Activated CD4-positive, alpha-beta memory T cell treated with anti-CD3 and anti-CD28 coated beads, Interleukin-2, amount 10 ng/mL, durations not matched to agents 7 days and 5 days (primary cell): ENCODE results near the gene VAT1. TPM values are rescaled to one million over a fixed set of nuclear protein-coding genes. Genes with fewer than 3 reads are reported as not detected.
"Not testable (repeated sequence)": the region's sequence is repeated elsewhere in the genome, so short reads cannot be mapped to it uniquely, and the experiment has no call there.

ENCODE experiments used
- CTCF ChIA-PET: fragments of 350-600 bp; sonication (Branson Sonifier 250); formaldehyde crosslinking; loops from one replicate; lab custom pipeline; 2021; ENCODE audit warnings: antibody characterized with exemption, inconsistent platforms; lab: Charles Lee
- POLR2A ChIA-PET: fragments of 350-600 bp; sonication (Branson Sonifier 250); formaldehyde crosslinking; loops from one replicate; lab custom pipeline; 2021; ENCODE audit warnings: antibody characterized with exemption; lab: Charles Lee
- DNase-seq: peaks from one replicate; pipeline ENCODE4 v3.0.0-alpha.2; 2020
- H3K27ac Mint-ChIP-seq: one replicate; pipeline ENCODE4 v1.8.0; 2021; ENCODE audit warnings: mild to moderate bottlenecking, mixed read lengths
- H3K27me3 Mint-ChIP-seq: one replicate; pipeline ENCODE4 v1.8.0; 2021; ENCODE audit warnings: mixed read lengths
- H3K36me3 Mint-ChIP-seq: one replicate; pipeline ENCODE4 v1.8.0; 2021; ENCODE audit warnings: low read depth, mixed read lengths
- H3K4me1 Mint-ChIP-seq: one replicate; pipeline ENCODE4 v1.8.0; 2021; ENCODE audit warnings: mixed read lengths
- H3K4me3 Mint-ChIP-seq: one replicate; pipeline ENCODE4 v1.8.0; 2021; ENCODE audit warnings: mild to moderate bottlenecking, mixed read lengths
- H3K9me3 Mint-ChIP-seq: one replicate; pipeline ENCODE4 v1.8.0; 2021; ENCODE audit warnings: mixed read lengths
- total RNA-seq, 2 experiments: library from RNA; stranded (reverse); gene quantifications; one replicate each; pipeline ENCODE4 v1.2.3, GENCODE V29; 2021

The VAT1 gene
- total RNA-seq, 2 experiments from 2014 or later: 15.0 to 16.6 TPM

DNA sequence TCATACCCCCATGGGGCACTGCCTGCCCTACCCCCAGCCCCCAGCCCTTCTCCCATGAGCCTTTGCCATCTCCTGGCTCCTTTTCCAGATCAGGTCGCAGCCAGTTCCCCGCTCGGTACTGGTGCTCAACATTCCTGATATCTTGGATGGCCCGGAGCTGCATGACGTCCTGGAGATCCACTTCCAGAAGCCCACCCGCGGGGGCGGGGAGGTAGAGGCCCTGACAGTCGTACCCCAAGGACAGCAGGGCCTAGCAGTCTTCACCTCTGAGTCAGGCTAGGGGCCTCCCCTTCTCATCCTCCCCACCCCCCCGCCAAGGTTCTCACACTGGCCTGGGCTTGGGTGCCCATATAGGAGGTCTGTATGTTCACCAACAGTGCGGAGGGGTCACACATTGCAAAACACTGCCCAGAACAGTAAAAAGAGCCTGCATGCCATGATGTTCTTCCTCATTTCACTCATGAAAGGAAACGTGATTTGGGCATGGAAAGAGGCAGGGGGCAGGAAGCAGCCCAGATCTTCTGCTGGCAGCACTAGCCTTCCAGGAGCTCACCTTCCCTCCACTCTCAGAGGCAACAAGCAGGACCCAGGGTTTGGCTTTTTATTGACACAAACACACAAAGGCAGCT is 8.1 kb downstream of the VAT1 start:
- H3K4me3 Mint-ChIP-seq: no peak overlapping the region
- no peaks in the 10 kb centered on the region for H3K9me3 Mint-ChIP-seq
- no peaks in the 10 kb centered on the region for H3K27me3 Mint-ChIP-seq
- DNase-seq: no peak
- H3K36me3 Mint-ChIP-seq: peaks cover 47% of the 10 kb centered on the region
- ChIA-PET POLR2A (interaction anchor here (0.7 to 8.1 kb wide), 4 partner anchors 10 to 346 kb away, joined by 3 to 103 read pairs (median 4); partner anchors contain the start of gene RPL27), CTCF (no interaction called here)
- no peak overlapping the region for H3K27ac Mint-ChIP-seq
- H3K4me1 Mint-ChIP-seq: peaks cover 29% of the 10 kb centered on the region

DNA sequence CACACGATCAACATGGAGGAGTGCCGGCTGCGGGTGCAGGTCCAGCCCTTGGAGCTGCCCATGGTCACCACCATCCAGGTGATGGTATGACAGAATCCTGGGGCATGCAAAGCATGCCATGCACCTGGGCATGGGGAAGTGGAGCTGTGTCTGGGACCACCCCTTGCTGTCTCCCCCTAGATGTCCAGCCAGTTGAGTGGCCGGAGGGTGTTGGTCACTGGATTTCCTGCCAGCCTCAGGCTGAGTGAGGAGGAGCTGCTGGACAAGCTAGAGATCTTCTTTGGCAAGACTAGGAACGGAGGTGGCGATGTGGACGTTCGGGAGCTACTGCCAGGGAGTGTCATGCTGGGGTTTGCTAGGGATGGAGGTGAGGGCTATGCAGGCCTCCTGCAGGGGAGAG is 8.9 kb downstream of the VAT1 start:
- no peak overlapping the region for H3K27ac Mint-ChIP-seq

DNA sequence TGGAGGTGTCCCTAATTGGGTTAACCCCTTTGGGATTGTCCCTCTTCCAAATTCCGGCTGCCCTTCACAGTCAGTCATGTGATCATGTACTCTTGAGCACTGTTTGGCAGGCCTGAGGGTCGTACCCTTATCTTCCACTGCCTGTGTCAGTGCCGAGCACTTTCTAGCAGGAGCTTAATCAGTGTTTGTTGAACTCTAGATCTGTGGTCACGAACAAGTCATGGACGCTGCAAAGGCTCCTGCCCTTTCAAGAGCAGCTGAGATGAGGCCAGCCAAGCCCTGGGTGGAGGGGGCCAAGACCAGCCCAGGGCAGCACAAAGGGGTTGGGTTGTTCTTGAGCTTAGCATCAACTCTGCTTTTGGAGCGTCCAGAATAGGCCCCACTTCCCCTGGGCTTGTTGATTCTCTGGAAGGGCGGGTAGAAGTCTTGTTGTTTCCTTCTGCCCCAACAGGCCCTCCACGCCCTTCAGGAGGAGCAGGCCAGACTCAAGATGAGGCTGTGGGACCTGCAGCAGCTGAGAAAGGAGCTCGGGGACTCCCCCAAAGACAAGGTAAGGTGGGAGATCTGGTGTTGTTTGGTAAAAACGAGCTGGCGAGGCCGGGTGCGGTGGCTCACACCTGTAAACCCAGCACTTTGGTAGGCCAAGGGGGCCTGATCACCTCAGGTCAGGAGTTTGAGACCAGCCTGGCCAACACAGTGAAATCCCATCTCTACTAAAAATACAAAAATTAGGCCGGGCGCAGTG is 10.3 kb downstream of the VAT1 start:
- Mint-ChIP-seq H3K4me3 (no peak overlapping the region), H3K27ac (no peak overlapping the region), H3K36me3 (peaks cover 53% of the 10 kb centered on the region), H3K4me1 (peaks cover 25% of the 10 kb centered on the region), H3K27me3 (no peaks in the 10 kb centered on the region), H3K9me3 (no peaks in the 10 kb centered on the region)
- no peak for DNase-seq
- ChIA-PET POLR2A (interaction anchor here (2.0 to 8.1 kb wide), 2 partner anchors 14 to 303 kb away, joined by 6 to 103 read pairs; partner anchors contain the start of gene RPL27), CTCF (interaction anchor here (0.9 kb wide), 1 partner anchor 112 kb away, joined by 3 read pairs; no protein-coding TSS in a partner anchor)

More for the DNA sequence above, 8.9 kb downstream of the VAT1 start:
- ChIA-PET CTCF (no interaction called here), POLR2A (interaction anchor here (8.1 kb wide), 1 partner anchor 15 kb away, joined by 103 read pairs; the partner anchor contains the start of gene RPL27)
- DNase-seq: no peak
- no peaks in the 10 kb centered on the region for H3K27me3 Mint-ChIP-seq
- H3K9me3 Mint-ChIP-seq: no peaks in the 10 kb centered on the region
- peaks cover 29% of the 10 kb centered on the region for H3K4me1 Mint-ChIP-seq
- H3K4me3 Mint-ChIP-seq: no peak overlapping the region
- peaks cover 51% of the 10 kb centered on the region for H3K36me3 Mint-ChIP-seq

DNA sequence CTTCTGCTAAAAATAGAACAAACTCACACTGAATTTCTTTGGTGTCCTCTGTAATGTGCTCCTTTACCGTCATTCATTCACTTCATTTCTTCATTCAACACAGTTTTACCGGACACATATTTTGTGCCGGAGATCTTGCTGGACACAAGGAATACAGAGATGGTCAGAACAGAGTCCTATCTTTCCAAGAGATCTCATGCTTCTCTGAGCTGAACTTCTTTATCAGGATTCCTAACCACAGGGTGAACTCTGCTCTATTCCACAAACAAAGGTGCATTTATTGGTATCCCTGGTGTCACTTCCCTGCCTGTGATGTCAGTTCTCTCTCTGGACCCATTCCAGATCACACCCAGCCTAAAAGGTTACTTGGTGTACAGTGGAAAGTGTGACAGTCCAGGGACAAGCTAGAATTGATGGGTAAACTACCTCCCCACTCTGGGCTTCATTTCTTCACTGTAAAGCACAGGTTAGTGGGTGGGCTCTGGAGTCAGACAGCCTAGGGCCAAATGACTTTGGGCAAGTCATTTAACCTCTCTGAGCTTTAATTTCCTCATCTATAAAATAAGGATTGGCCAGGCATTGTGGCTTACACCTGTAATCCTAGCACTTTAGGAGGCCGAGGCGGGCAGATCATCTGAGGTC is 11.4 kb downstream of the VAT1 start:
- Mint-ChIP-seq H3K9me3 (no peaks in the 10 kb centered on the region), H3K27ac (peak overlapping the region; percentile 6), H3K27me3 (no peaks in the 10 kb centered on the region), H3K4me1 (peaks cover 30% of the 10 kb centered on the region), H3K4me3 (no peak overlapping the region), H3K36me3 (peaks cover 57% of the 10 kb centered on the region)
- no peak for DNase-seq
- CTCF ChIA-PET: interaction anchor here (0.9 to 1.0 kb wide), 2 partner anchors 13 to 113 kb away, joined by 3 read pairs; partner anchors contain the start of gene RPL27
- POLR2A ChIA-PET: interaction anchor here (2.0 to 8.1 kb wide), 2 partner anchors 13 to 304 kb away, joined by 6 to 103 read pairs; partner anchors contain the start of gene RPL27

DNA sequence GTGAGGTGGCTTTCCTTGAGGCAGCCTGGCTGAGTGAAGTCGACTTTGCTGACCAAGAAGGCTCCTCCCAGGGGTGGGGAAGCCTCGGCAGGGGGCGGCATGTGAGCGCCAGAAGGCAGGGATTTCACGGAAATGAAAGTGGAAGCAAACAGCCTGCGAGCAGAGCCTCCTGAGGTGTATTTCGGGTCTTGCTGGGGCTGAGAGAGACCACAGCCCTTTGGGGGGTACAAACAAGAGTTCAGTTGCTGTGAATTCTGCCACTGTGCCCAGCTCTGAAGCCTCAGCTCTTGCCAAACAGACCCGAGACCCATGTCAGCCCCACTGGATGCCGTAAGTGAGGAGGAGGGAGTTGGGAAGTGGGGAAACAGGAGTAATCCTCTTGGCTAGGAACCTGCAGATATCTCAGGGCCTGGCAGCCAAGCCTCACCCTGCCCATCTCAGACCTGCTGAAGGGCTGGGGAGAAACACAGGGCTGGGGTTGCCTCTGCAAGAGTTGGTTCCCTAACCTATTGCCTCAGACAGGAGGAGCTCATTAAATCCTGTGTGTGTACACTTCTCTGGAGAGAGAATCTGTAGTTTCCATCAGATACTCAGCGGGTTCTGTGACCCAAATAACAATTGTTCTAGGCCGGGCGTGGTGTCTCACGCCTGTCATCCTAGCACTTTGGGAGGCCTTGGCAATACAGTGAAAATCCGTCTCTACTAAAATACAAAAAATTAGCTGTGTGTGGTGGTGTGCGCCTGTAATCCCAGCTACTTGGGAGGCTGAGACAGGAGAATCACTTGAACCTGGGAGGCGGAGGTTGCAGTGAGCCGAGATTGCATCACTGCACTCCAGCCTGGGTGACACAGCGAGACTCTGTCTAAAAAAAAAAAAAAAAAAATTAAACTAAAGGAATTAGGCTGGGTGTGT is 15.3 kb downstream of the VAT1 start, which contains the start of gene IFI35:
Gene IFI35 (plus strand): TSS at position 146 of the 913 bp plus-strand sequence. CDS start 164 bp downstream, at position 310.
- DNase-seq: peak; percentile 92
- Mint-ChIP-seq H3K36me3 (peaks cover 49% of the 10 kb centered on the region), H3K27me3 (no peaks in the 10 kb centered on the region), H3K27ac (peak within 1 kb of the TSS; percentile 100), H3K4me3 (peak within 1 kb of the TSS; percentile 100), H3K4me1 (peaks cover 34% of the 10 kb centered on the region), H3K9me3 (no peaks in the 10 kb centered on the region)
- CTCF ChIA-PET: interaction anchor here (0.5 to 2.1 kb wide), 7 partner anchors 9 to 308 kb away, joined by 3 to 24 read pairs (median 3); partner anchors contain the start of genes BECN1 and RPL27
- POLR2A ChIA-PET: interaction anchor here (0.6 to 8.1 kb wide), 16 partner anchors 9 to 354 kb away, joined by 3 to 103 read pairs (median 4); partner anchors contain the start of gene RPL27

DNA sequence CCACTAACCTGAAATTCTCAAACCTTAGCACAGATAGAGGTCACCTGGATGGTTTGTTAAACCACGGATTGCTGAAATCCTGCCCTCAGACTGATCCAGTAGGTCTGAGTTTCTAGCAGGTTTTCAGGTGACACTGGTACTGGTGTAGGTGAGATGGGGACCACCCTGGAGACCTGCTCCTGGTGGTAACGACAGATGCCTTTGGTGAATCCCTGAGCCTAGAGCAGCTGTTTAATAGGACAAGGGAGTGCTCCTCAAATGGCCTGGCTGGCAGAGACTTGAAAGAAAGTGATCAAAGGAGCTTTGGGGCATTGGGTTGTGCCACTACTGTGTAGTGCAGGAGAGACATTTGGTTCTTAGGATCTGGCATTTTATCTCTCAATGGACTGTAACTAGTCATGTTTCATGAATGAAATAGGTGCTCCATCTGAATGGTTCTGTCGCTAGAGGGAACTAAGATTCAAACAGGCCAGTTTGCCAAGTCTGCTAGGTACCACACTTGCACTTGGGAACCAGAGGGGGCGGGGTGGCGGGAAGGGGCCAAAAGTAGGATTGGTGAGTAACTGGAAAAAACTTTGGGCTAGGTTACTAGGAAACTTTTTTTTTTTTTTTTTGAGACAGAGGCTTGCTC is 18.5 kb downstream of the VAT1 start:
- Mint-ChIP-seq H3K27ac (peak overlapping the region; percentile 52), H3K36me3 (peaks cover 60% of the 10 kb centered on the region)
- CTCF ChIA-PET: no interaction called here

DNA sequence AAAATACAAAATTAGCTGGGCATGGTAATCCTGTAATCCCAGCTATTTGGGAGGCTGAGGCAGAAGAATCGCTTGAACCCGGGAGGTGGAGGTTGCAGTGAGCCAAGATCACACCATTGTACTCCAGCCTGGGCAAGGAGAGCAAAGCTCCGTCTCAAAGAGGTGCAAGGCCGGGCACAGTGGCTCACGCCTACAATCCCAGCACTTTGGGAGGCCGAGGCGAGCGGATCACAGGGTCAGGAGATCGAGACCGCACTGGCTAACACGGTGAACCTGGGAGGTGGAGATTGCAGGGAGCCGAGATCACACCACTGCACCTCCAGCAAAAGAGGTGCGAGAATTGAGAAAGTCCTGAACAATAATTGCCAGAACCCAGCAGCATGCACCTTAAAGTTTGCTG is 21.3 kb downstream of the VAT1 start:
- Mint-ChIP-seq H3K4me1 (peaks cover 38% of the 10 kb centered on the region), H3K36me3 (peaks cover 54% of the 10 kb centered on the region)
- H3K27ac Mint-ChIP-seq, H3K4me3 Mint-ChIP-seq, DNase-seq, CTCF ChIA-PET, H3K27me3 Mint-ChIP-seq, POLR2A ChIA-PET, H3K9me3 Mint-ChIP-seq: not testable (repeated sequence)

More for the DNA sequence above, 18.5 kb downstream of the VAT1 start:
- Mint-ChIP-seq H3K4me1 (peaks cover 39% of the 10 kb centered on the region), H3K4me3 (no peak overlapping the region), H3K9me3 (no peaks in the 10 kb centered on the region), H3K27me3 (no peaks in the 10 kb centered on the region)
- DNase-seq: no peak
- POLR2A ChIA-PET: interaction anchor here (0.9 kb wide), 1 partner anchor 312 kb away, joined by 3 read pairs; no protein-coding TSS in a partner anchor

DNA sequence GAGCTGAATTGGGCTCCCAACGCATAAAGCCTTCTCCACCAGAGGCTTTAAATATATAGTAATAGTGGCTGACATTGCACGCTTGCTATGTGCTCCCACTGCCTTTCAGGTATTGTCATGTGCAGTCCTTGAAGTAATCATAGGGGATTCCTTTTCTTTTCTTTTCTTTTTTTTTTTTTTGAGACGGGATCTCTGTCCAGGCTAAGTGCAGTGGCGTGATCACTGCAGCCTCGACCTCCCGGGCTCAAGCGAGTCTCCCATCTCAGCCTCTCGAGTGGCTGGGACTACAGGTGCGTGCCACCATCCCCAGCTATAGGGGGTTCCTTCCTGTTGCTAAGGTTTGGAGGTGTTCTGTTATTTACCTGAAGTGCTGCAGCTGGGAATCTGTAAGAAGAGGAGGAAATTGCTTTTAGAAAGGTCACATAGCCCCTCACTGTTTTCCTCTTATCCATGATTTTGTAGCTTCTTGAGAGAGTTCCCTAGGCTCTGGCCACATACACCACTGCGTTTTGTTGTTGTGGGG is 23.1 kb downstream of the VAT1 start:
- Mint-ChIP-seq H3K4me1 (peaks cover 38% of the 10 kb centered on the region), H3K36me3 (peaks cover 59% of the 10 kb centered on the region), H3K27ac (peak overlapping the region; percentile 96), H3K9me3 (no peaks in the 10 kb centered on the region), H3K4me3 (peak overlapping the region; percentile 94), H3K27me3 (no peaks in the 10 kb centered on the region)
- CTCF ChIA-PET: interaction anchor here (1.0 to 2.9 kb wide), 8 partner anchors 12 to 1071 kb away, joined by 3 to 22 read pairs (median 4); partner anchors contain the start of genes BECN1, G6PC3, PSMC3IP and RUNDC1
- no peak for DNase-seq
- POLR2A ChIA-PET: interaction anchor here (0.9 to 3.4 kb wide), 28 partner anchors 11 to 485 kb away, joined by 3 to 103 read pairs (median 14); partner anchors contain the start of genes AARSD1, BECN1, BRCA1 and DHX8

DNA sequence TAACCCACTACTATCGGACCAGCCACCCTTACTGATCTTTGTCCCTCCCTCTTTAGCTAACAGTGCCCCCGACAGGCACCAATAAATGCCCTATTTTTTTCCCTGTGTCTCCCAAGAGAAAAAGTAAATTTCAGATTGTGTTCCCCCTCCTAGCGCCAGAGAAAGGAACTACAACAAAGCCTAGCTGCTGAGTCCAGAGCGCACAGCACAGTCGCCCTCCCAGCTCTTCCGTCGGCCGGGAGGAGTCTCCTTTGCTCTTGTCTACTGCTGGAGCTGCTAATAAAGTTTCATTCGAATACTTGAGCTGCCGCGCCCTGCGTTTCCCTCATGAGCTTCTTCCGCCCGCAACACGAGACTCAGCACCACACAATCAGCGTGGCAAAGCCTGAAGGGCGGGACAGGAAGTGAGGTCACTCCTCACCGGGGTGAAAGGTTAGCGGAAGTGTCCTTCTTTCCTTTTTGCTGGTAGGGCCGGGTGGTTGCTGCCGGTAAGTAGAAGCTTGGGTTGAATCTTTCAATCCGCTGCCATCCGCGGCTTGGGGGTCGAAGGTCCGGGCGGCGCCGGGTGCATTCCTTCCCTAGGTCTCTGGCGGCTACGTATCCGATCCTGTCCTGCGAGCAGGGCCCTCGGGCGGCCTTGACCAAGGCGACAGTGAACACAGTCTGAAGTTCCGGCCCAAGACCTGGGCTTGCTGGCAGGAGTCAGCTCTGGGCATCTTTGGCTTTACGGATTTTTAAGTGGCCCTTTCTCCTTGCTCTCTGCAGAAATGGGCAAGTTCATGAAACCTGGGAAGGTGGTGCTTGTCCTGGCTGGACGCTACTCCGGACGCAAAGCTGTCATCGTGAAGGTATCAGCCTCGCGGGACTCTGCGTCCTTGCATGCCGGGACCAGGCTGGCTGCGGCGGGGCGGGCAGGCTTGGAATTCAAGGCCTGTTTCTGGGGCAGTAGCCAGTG is 23.9 kb downstream of the VAT1 start, which contains the start of gene RPL27:
Gene RPL27 (plus strand): TSS at position 436 of the 955 bp plus-strand sequence. CDS start 332 bp downstream, at position 768.
- Mint-ChIP-seq H3K36me3 (peaks cover 58% of the 10 kb centered on the region), H3K27me3 (no peaks in the 10 kb centered on the region), H3K4me3 (peak within 1 kb of the TSS; percentile 94), H3K9me3 (no peaks in the 10 kb centered on the region), H3K27ac (peak within 1 kb of the TSS; percentile 96), H3K4me1 (peaks cover 35% of the 10 kb centered on the region)
- POLR2A ChIA-PET: interaction anchor here (0.6 to 3.4 kb wide), 43 partner anchors 11 to 1133 kb away, joined by 3 to 103 read pairs (median 7); partner anchors contain the start of genes AARSD1, BECN1, BRCA1 and DHX8
- peak; percentile 98 for DNase-seq
- CTCF ChIA-PET: interaction anchor here (0.7 to 2.9 kb wide), 30 partner anchors 8 to 1072 kb away, joined by 3 to 24 read pairs (median 4); partner anchors contain the start of genes AARSD1, BECN1, COA3 and DHX8
